Esophagus muscularis mucosa (tissue), 4 donors: ENCODE results near the gene SLC27A3.

ENCODE experiments used
- EP300 ChIP-seq: sonication (generic); formaldehyde crosslinking; IDR thresholded peaks from one replicate; pipeline ENCODE4 v1.6.1; 2017; ENCODE audit warnings: antibody characterized with exemption
- POLR2A ChIP-seq: fragments of 450-650 bp; IDR thresholded peaks from one replicate; pipeline ENCODE4 v1.6.1; 2017; ENCODE audit warnings: antibody characterized with exemption, moderate library complexity, mild to moderate bottlenecking, low read depth
- POLR2AphosphoS5 ChIP-seq, 2 donors: sonication (generic); formaldehyde crosslinking; IDR thresholded peaks; one replicate each; pipeline ENCODE4 v1.6.1; 2017; ENCODE audit warnings: antibody characterized with exemption in 2 of 2
- TF ChIP-seq, protein P1 (sequence below), 3 experiments: fragments of 200-600 bp in 2 of 3; fragments of 450-650 bp in 1 of 3; sonication (generic) in 2 of 3; IDR thresholded peaks; one replicate each; pipeline ENCODE4 v1.5.1; 2017 to 2019; ENCODE audit warnings: antibody characterized with exemption in 3 of 3, mild to moderate bottlenecking in 2 of 3, moderate library complexity in 1 of 3

DNA sequence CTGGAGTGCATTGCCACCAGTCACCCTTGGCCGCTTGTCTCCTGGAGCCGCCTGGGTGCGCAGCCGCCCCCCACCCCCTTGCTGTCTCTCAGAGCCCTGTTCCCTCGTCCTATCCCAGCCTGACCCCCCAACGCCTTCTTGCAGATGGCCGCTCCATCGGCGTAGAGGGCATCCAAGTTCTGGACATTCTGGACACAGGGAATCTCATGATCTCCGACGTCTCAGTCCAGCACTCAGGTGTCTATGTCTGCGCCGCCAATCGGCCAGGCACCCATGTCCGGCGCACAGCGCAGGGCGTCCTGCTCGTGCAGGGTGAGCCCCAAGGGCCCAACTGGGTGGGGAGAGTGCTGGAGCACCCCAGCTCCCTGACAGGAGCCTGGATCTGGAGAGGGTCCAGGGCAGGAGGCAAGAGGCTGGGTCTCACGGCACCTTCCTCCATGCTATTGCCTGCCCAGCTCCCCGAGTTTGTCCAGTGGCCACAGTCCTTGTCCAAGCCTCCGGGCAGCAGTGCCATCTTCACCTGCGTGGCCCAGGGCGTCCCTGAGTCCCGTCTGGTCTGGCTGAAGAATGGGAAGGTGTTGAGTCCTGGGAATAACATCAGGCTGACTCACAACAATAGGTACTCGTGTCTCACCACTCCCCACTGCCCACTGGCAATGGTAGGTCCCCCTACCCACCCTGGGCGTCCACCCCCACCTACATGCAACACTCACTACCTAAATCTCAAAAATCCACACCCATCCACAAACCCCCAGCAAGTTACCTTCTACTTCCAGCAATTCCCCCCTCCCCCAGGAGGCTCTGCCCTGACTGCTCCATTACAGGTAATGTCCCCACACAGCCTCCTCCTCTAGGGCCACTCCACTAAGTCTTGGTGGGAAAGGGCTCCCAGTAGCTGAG lies 24.6 kb downstream of the SLC27A3 start:
- TF ChIP-seq POLR2A (no peak), POLR2AphosphoS5 (IDR thresholded peaks at IDR 0.05) (no peak), EP300 (no peak)
- TF ChIP-seq, protein P1, sequence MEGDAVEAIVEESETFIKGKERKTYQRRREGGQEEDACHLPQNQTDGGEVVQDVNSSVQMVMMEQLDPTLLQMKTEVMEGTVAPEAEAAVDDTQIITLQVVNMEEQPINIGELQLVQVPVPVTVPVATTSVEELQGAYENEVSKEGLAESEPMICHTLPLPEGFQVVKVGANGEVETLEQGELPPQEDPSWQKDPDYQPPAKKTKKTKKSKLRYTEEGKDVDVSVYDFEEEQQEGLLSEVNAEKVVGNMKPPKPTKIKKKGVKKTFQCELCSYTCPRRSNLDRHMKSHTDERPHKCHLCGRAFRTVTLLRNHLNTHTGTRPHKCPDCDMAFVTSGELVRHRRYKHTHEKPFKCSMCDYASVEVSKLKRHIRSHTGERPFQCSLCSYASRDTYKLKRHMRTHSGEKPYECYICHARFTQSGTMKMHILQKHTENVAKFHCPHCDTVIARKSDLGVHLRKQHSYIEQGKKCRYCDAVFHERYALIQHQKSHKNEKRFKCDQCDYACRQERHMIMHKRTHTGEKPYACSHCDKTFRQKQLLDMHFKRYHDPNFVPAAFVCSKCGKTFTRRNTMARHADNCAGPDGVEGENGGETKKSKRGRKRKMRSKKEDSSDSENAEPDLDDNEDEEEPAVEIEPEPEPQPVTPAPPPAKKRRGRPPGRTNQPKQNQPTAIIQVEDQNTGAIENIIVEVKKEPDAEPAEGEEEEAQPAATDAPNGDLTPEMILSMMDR (IDR thresholded peaks at IDR 0.05) = no peak
